ENCODE measurements around the gene TMTC2. TPM values are rescaled to one million over a fixed set of nuclear protein-coding genes. Genes with fewer than 3 reads are reported as not detected.

Gene TMTC2
- total RNA-seq, 1 donor from 2014 or later, result 37.9 TPM

DNA sequence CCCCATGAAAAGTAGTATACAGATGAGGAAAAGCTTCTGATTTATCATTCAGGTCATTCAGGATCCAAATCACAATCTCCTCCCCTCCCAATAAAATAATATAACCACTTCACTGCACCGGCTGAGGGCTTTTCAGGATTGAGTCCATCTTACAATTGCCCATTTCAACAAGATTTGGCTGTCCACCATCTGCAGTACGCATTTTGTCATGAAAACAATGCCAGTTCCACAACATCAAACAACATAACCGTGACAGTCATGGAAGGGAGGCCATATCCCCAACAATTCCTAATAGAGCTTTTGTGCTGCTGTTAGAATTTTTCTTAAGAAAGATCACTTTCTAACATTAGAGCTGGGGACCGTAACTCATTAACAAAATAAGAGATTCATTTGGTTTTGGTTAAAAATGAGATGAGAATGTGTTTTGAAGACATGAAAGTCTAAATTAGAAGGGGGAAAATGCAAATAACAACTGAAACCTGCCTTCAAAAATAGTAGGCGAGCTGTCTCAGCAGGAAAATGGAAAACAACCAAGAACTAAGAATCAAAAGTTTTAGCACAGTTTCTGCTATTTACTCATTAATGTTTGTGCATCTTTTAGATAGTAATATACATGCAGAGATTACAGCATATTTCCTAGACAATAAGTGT, 38.3 kb upstream of the TMTC2 start:
- intact Hi-C loops (cut with DNase I), result no loop called here
- no peak for DNase-seq
- TF ChIP-seq, protein P1, sequence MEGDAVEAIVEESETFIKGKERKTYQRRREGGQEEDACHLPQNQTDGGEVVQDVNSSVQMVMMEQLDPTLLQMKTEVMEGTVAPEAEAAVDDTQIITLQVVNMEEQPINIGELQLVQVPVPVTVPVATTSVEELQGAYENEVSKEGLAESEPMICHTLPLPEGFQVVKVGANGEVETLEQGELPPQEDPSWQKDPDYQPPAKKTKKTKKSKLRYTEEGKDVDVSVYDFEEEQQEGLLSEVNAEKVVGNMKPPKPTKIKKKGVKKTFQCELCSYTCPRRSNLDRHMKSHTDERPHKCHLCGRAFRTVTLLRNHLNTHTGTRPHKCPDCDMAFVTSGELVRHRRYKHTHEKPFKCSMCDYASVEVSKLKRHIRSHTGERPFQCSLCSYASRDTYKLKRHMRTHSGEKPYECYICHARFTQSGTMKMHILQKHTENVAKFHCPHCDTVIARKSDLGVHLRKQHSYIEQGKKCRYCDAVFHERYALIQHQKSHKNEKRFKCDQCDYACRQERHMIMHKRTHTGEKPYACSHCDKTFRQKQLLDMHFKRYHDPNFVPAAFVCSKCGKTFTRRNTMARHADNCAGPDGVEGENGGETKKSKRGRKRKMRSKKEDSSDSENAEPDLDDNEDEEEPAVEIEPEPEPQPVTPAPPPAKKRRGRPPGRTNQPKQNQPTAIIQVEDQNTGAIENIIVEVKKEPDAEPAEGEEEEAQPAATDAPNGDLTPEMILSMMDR (IDR thresholded peaks at IDR 0.05), result no peak
- H3K9me3 ChIP-seq, result no peaks in the 10 kb centered on the region
- H3K4me1 ChIP-seq, result no peaks in the 10 kb centered on the region
- no peaks in the 10 kb centered on the region for H3K36me3 ChIP-seq
- H3K27me3 ChIP-seq, result no peaks in the 10 kb centered on the region
- ATAC-seq, result no peak
- H3K27ac ChIP-seq, result no peak overlapping the region
- H3K4me3 ChIP-seq, result no peak overlapping the region

GRCh38 chr12:82650627-82651337, 35.9 kb upstream of the TMTC2 start:
- TF ChIP-seq, protein P1 (IDR thresholded peaks at IDR 0.05), result no peak
- intact Hi-C loops (cut with DNase I), result no loop called here
- H3K4me3 ChIP-seq, result no peak overlapping the region
- DNase-seq (no peak), ATAC-seq (peak; percentile 53)
- no peaks in the 10 kb centered on the region for H3K36me3 ChIP-seq
- no peaks in the 10 kb centered on the region for H3K4me1 ChIP-seq
- H3K27ac ChIP-seq, result no peak overlapping the region
- H3K27me3 ChIP-seq, result no peaks in the 10 kb centered on the region
- no peaks in the 10 kb centered on the region for H3K9me3 ChIP-seq

DNA sequence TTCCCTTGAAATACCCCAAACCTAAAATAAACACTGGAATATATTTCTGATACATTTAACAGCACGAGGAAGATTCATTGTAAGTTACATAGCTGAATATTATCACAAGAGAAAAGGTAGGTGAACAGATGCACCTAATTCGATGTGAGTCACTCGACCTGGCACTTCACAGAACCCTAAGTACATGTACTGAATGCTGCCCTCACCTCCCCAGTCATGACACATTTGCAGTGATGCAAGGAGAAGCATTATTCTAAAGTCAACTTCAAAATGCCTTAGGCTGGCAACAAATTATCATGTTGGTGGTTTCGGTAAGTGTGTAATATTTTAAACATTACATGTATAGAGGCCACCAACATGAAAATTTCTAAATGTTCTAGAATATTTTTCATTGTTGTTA, 35.2 kb upstream of the TMTC2 start:
- Histone ChIP-seq H3K4me3 (no peak overlapping the region), H3K36me3 (no peaks in the 10 kb centered on the region), H3K4me1 (no peaks in the 10 kb centered on the region), H3K27ac (no peak overlapping the region), H3K9me3 (no peaks in the 10 kb centered on the region), H3K27me3 (no peaks in the 10 kb centered on the region)
- TF ChIP-seq, protein P1 (IDR thresholded peaks at IDR 0.05), result no peak
- intact Hi-C loops (cut with DNase I), result no loop called here
- DNase-seq (no peak), ATAC-seq (no peak)

DNA sequence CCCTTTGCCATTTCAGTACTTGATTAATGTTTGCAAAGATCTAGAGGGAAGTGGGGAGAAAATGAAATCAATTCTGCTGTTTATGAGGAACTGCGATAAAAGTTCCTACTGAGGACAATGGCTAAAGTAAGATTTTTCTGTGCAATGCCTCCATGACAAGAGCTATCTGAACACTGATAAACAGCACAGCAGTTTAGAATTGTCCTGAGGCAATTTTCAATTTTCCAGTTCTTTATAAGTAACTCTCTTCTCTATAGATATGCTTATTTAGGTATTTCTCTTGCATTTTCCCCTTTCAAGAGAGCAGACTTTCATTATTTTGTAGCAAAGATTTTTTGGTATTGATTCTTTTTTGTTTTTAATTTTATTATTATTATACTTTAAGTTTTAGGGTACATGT, 34.6 kb upstream of the TMTC2 start:
- Histone ChIP-seq H3K27me3 (no peaks in the 10 kb centered on the region), H3K4me1 (no peaks in the 10 kb centered on the region), H3K9me3 (no peaks in the 10 kb centered on the region), H3K36me3 (no peaks in the 10 kb centered on the region), H3K27ac (no peak overlapping the region), H3K4me3 (no peak overlapping the region)
- intact Hi-C loops (cut with DNase I), result no loop called here
- ATAC-seq (no peak), DNase-seq (no peak)
- TF ChIP-seq, protein P1 (IDR thresholded peaks at IDR 0.05), result no peak

DNA sequence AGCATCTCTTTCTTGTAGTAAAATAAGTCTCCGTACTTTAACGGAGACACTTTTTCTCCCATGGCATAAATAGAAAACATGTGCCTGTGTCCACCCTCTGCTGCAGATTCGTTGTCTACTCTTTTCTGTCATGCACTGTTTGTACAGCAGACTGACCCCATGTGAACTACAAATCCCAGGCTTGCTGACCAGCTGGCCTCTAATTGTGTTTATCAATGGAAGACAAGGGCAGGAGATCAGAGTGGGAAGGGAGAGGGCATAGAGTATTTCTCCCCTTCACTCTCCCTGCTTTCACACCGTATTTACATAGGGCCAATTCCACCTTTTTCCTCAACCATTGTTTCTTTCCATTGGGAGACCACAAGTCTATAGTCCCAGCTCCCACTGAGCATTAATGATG, 31.0 kb upstream of the TMTC2 start:
- Histone ChIP-seq H3K4me3 (no peak overlapping the region), H3K27ac (no peak overlapping the region), H3K36me3 (no peaks in the 10 kb centered on the region), H3K4me1 (no peaks in the 10 kb centered on the region), H3K9me3 (no peaks in the 10 kb centered on the region), H3K27me3 (no peaks in the 10 kb centered on the region)
- TF ChIP-seq, protein P1 (IDR thresholded peaks at IDR 0.05), result no peak
- ATAC-seq, result no peak
- intact Hi-C loops (cut with DNase I), result no loop called here
- DNase-seq, result no peak

All from upper lobe of right lung (tissue), 1 donor.